DND-41 (cell line): ENCODE data around the gene HLA-C.
"Not testable (repeated sequence)": the region's sequence is repeated elsewhere in the genome, so short reads cannot be mapped to it uniquely, and the experiment has no call there.

Source experiments
- ATAC-seq: fragments of 200-7000 bp; cut with Tn5 transposase; 3 replicates; pipeline ENCODE4 v1.9.1; 2021; ENCODE audit warnings: low read depth; ENCODE audit not compliant: insufficient read depth
- DNase-seq: peaks from one replicate; pipeline ENCODE4 v3.0.0-alpha.2; 2020
- H2AFZ ChIP-seq: 2 replicates; pipeline ENCODE4 v1.6.0; 2012; ENCODE audit warnings: low read depth, low read length
- H3K27ac ChIP-seq: 2 replicates; pipeline ENCODE4 v1.5.1; 2012; ENCODE audit warnings: low read length, inconsistent platforms
- H3K27me3 ChIP-seq: fragments of 200-600 bp; sonication (generic); 2 replicates; pipeline ENCODE4 v1.6.0; 2012; ENCODE audit warnings: low read length, mild to moderate bottlenecking, inconsistent platforms; ENCODE audit not compliant: insufficient read depth, poor library complexity
- H3K36me3 ChIP-seq: 2 replicates; pipeline ENCODE4 v1.5.1; 2012; ENCODE audit warnings: low read length, inconsistent platforms; ENCODE audit not compliant: insufficient read depth
- H3K4me1 ChIP-seq: 2 replicates; pipeline ENCODE4 v1.5.1; 2012; ENCODE audit warnings: mild to moderate bottlenecking, low read length; ENCODE audit not compliant: insufficient read depth
- H3K4me2 ChIP-seq: 2 replicates; pipeline ENCODE4 v1.6.0; 2012; ENCODE audit warnings: mild to moderate bottlenecking, moderate library complexity, low read length, inconsistent platforms; ENCODE audit not compliant: insufficient read depth
- H3K4me3 ChIP-seq, 2 experiments: fragments of 200-600 bp in 1 of 2; shearing (Covaris generic) in 1 of 2; 2 replicates each; pipeline ENCODE4 v1.5.1; 2012 to 2016; ENCODE audit warnings: inconsistent platforms in 2 of 2, low read length in 2 of 2, mild to moderate bottlenecking in 2 of 2, low read depth in 1 of 2, moderate library complexity in 1 of 2
- H3K79me2 ChIP-seq: 2 replicates; pipeline ENCODE4 v1.6.0; 2012; ENCODE audit warnings: low read length, inconsistent platforms; ENCODE audit not compliant: insufficient read depth
- H3K9ac ChIP-seq: 2 replicates; pipeline ENCODE4 v1.6.0; 2012; ENCODE audit warnings: low read depth, mild to moderate bottlenecking, inconsistent platforms, low read length, moderate library complexity
- H3K9me3 ChIP-seq: 2 replicates; pipeline ENCODE4 v1.5.1; 2012; ENCODE audit warnings: low read length, moderate library complexity, mild to moderate bottlenecking, inconsistent platforms; ENCODE audit not compliant: insufficient read depth, severe bottlenecking
- H4K20me1 ChIP-seq: 2 replicates; pipeline ENCODE4 v1.6.0; 2012; ENCODE audit warnings: low read length; ENCODE audit not compliant: insufficient read depth
- EZH2 ChIP-seq: IDR thresholded peaks from 3 replicates; pipeline ENCODE4 v1.6.1; 2012; ENCODE audit warnings: borderline replicate concordance, low read depth, mild to moderate bottlenecking, moderate library complexity, low read length, inconsistent platforms; ENCODE audit not compliant: severe bottlenecking
- TF ChIP-seq, protein P1 (sequence below): IDR thresholded peaks from 2 replicates; pipeline ENCODE4 v1.5.1; 2012; ENCODE audit warnings: borderline replicate concordance, low read length, moderate library complexity, mild to moderate bottlenecking; ENCODE audit not compliant: poor library complexity, severe bottlenecking; ENCODE audit errors: extremely low read depth

The HLA-C gene

DNA sequence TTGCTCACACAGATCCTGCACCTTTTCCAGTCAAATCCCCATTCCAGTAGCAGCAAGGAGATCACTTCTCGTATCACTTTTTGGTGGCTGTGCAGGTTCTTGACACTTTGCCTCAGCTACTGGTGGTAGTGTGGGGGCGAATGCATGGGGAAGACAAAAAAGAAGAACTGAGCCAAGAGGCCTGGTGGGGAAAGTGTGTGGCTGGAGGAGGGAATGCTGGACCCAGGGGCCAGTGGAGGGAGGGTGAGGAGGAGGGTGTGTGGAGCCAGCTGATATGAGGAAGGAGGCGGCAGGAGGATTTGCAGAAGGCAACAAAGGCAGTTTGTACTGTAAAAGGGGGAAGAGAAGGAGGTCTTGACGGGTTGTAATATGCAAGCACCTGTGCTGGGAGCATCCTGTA, 15.7 kb upstream of the HLA-C start:
- H3K9me3 ChIP-seq, result no peaks in the 10 kb centered on the region
- H3K4me1 ChIP-seq, result no peaks in the 10 kb centered on the region
- DNase-seq (no peak), ATAC-seq (no peak)
- no peak overlapping the region for H3K4me3 ChIP-seq
- no peaks in the 10 kb centered on the region; the same call in 1 of the 2 replicates for H4K20me1 ChIP-seq
- TF ChIP-seq, protein P1, sequence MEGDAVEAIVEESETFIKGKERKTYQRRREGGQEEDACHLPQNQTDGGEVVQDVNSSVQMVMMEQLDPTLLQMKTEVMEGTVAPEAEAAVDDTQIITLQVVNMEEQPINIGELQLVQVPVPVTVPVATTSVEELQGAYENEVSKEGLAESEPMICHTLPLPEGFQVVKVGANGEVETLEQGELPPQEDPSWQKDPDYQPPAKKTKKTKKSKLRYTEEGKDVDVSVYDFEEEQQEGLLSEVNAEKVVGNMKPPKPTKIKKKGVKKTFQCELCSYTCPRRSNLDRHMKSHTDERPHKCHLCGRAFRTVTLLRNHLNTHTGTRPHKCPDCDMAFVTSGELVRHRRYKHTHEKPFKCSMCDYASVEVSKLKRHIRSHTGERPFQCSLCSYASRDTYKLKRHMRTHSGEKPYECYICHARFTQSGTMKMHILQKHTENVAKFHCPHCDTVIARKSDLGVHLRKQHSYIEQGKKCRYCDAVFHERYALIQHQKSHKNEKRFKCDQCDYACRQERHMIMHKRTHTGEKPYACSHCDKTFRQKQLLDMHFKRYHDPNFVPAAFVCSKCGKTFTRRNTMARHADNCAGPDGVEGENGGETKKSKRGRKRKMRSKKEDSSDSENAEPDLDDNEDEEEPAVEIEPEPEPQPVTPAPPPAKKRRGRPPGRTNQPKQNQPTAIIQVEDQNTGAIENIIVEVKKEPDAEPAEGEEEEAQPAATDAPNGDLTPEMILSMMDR, result no peak
- TF ChIP-seq EZH2, result no peak
- H3K79me2 ChIP-seq, result no peaks in the 10 kb centered on the region
- H3K4me2 ChIP-seq, result no peak overlapping the region
- H3K36me3 ChIP-seq, result no peaks in the 10 kb centered on the region
- H3K9ac ChIP-seq, result no peak overlapping the region
- peaks cover 8% of the 10 kb centered on the region for H3K27me3 ChIP-seq
- no peak overlapping the region for H2AFZ ChIP-seq
- H3K27ac ChIP-seq, result no peak overlapping the region

GRCh38 chr6:31285982-31286381, 14.1 kb upstream of the HLA-C start:
- peaks cover 4% of the 10 kb centered on the region for H3K27me3 ChIP-seq
- H4K20me1 ChIP-seq, result no peaks in the 10 kb centered on the region; the same call in 1 of the 2 replicates
- no peaks in the 10 kb centered on the region for H3K36me3 ChIP-seq
- no peak overlapping the region for H3K9ac ChIP-seq
- DNase-seq (no peak), ATAC-seq (no peak)
- no peak overlapping the region for H3K4me3 ChIP-seq
- TF ChIP-seq, protein P1, result no peak
- no peak for TF ChIP-seq EZH2
- H3K79me2 ChIP-seq, result no peaks in the 10 kb centered on the region
- H3K27ac ChIP-seq, result no peak overlapping the region
- no peaks in the 10 kb centered on the region for H3K9me3 ChIP-seq
- no peak overlapping the region for H2AFZ ChIP-seq
- H3K4me2 ChIP-seq, result no peak overlapping the region
- H3K4me1 ChIP-seq, result no peaks in the 10 kb centered on the region

GRCh38 chr6:31285486-31285885, 13.6 kb upstream of the HLA-C start:
- Histone ChIP-seq H3K27me3 (peaks cover 4% of the 10 kb centered on the region), H3K4me3 (no peak overlapping the region), H3K4me2 (no peak overlapping the region), H4K20me1 (no peaks in the 10 kb centered on the region; the same call in 1 of the 2 replicates), H3K27ac (no peak overlapping the region), H3K79me2 (no peaks in the 10 kb centered on the region), H3K9ac (no peak overlapping the region), H3K36me3 (no peaks in the 10 kb centered on the region), H3K9me3 (no peaks in the 10 kb centered on the region), H3K4me1 (no peaks in the 10 kb centered on the region), H2AFZ (no peak overlapping the region)
- ATAC-seq (no peak), DNase-seq (no peak)
- TF ChIP-seq EZH2, result no peak
- TF ChIP-seq, protein P1, result no peak

- not testable (repeated sequence) for DNase-seq, H3K4me2 ChIP-seq, H3K4me3 ChIP-seq, H3K36me3 ChIP-seq, H3K9ac ChIP-seq, H3K79me2 ChIP-seq, ATAC-seq, H3K9me3 ChIP-seq, H3K4me1 ChIP-seq, H3K27ac ChIP-seq, H4K20me1 ChIP-seq, H2AFZ ChIP-seq
- H3K27me3 ChIP-seq, result peaks cover 11% of the 10 kb centered on the region
Observed at GRCh38 chr6:31279647-31280046, 7.8 kb upstream of the HLA-C start.
